Fibroblast of lung (primary cell): Measurements from ENCODE around the gene LEKR1.

Experiments
- CTCF ChIP-seq, 2 donors: IDR thresholded peaks in 1 of 2; conservative IDR thresholded peaks in 1 of 2; 1 replicate in 1 of 2; 2 replicates in 1 of 2; pipeline ENCODE4 v1.5.1; 2011 to 2012; ENCODE audit warnings: low read length in 2 of 2, control low read depth in 1 of 2, inconsistent platforms in 1 of 2, low read depth in 1 of 2, mild to moderate bottlenecking in 1 of 2
- EZH2 ChIP-seq: IDR thresholded peaks from 2 replicates; pipeline ENCODE4 v1.5.1; 2012; ENCODE audit warnings: low read length, control low read depth, mild to moderate bottlenecking; ENCODE audit errors: missing control alignments

GRCh38 chr3:156964577-156964976 is 138.4 kb downstream of the LEKR1 start:
- TF ChIP-seq CTCF (conservative IDR thresholded peaks at IDR 0.05 in 1 of 2, IDR thresholded peaks at IDR 0.05 in 1 of 2; ENCODE audit: low read depth in 1 of 2, low read length in 2 of 2) (no peak), EZH2 (no peak)
